Stimulated activated CD4-positive, alpha-beta T cell treated with anti-CD3 and anti-CD28 coated beads, Interleukin-2, amount 100 ng/mL, for 4 hours (primary cell): Measurements from ENCODE around the gene LPGAT1.
"Not testable (repeated sequence)": the region's sequence is repeated elsewhere in the genome, so short reads cannot be mapped to it uniquely, and the experiment has no call there.

Source experiments
- DNase-seq: peaks from one replicate; pipeline ENCODE4 v3.0.0-alpha.2; 2020; ENCODE audit warnings: low read depth

LPGAT1 gene

GRCh38 chr1:211735208-211736170 is 95.1 kb downstream of the LPGAT1 start:
- DNase-seq = no peak

- no peak for DNase-seq
These were observed 95.8 kb downstream of the LPGAT1 start for GRCh38 chr1:211734791-211735190.

- DNase-seq = no peak
These were observed 96.2 kb downstream of the LPGAT1 start for GRCh38 chr1:211734359-211734758.

- no peak for DNase-seq
These were observed 98.1 kb downstream of the LPGAT1 start for GRCh38 chr1:211732293-211732980.

- no peak for DNase-seq
These were observed 98.9 kb downstream of the LPGAT1 start for GRCh38 chr1:211731456-211732292.

- DNase-seq = no peak
These were observed 100.2 kb downstream of the LPGAT1 start for GRCh38 chr1:211730347-211730746.

- DNase-seq = no peak
These were observed 101.3 kb downstream of the LPGAT1 start for GRCh38 chr1:211729238-211729637.

- DNase-seq = no peak
These were observed 104.0 kb downstream of the LPGAT1 start for GRCh38 chr1:211726467-211726995.

GRCh38 chr1:211724687-211725196 is 105.8 kb downstream of the LPGAT1 start:
- no peak for DNase-seq

GRCh38 chr1:211723273-211723672 is 107.3 kb downstream of the LPGAT1 start:
- no peak for DNase-seq

- DNase-seq = no peak
These were observed 108.0 kb downstream of the LPGAT1 start for GRCh38 chr1:211722277-211723175.

- DNase-seq = not testable (repeated sequence)
These were observed 114.0 kb downstream of the LPGAT1 start for GRCh38 chr1:211716555-211716954.

GRCh38 chr1:211715971-211716370 is 114.6 kb downstream of the LPGAT1 start:
- DNase-seq = no peak

- no peak for DNase-seq
These were observed 116.4 kb downstream of the LPGAT1 start for GRCh38 chr1:211714154-211714553.

GRCh38 chr1:211713231-211713630 is 117.3 kb downstream of the LPGAT1 start:
- DNase-seq = no peak

GRCh38 chr1:211711315-211711705 is 119.3 kb downstream of the LPGAT1 start:
- no peak for DNase-seq

- no peak for DNase-seq
These were observed 119.8 kb downstream of the LPGAT1 start for GRCh38 chr1:211710566-211711314.

- no peak for DNase-seq
These were observed 121.6 kb downstream of the LPGAT1 start for GRCh38 chr1:211708926-211709325.

- DNase-seq = no peak
These were observed 122.6 kb downstream of the LPGAT1 start for GRCh38 chr1:211708006-211708405.
